ENCODE results near the gene ARSA.

DNA sequence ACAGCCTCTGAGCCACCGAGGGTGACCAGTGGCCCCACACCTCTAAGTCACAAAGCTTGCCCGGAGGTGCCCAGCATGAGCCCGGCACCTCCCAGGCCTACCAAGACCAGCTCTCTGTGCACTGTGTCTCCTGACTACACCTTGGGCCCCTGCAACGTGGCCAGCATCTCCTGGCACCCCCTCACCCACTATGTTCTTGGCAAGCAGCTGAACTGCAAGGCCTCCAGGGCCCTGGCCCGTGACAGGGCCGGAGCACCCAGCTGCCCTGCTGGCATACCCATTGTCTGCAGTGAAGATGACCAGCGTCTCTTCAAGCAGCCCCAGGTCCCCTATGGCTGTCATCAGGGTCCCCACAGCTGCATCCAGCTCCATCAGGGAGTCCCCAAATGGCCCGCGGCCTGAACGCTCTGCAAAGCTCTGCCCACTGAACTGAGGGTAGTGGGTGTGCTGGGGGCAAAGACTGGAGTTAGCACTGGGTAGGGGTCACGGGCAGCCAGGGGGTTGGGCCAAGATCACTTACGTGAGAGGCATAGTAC, 1.6 kb downstream of the ARSA start:
- TF ChIP-seq POLR2A (IDR thresholded peaks at IDR 0.05) (no peak), CTCF (IDR thresholded peaks at IDR 0.05 in 4 of 5, conservative IDR thresholded peaks at IDR 0.05 in 1 of 5) (no peak)
